Spleen (tissue), 11 donors: ENCODE measurements around the gene UCP2. TPM values are rescaled to one million over a fixed set of nuclear protein-coding genes. Genes with fewer than 3 reads are reported as not detected.

ENCODE experiments used
- DNase-seq: peaks from one replicate; pipeline ENCODE4 v3.0.0-alpha.2; 2020
- H3K27ac ChIP-seq, 8 donors: fragments of 200-600 bp; sonication (generic) in 7 of 8; 1 replicate in 4 of 8; 2 replicates in 4 of 8; pipeline versions ENCODE4 v1.5.0 to v1.8.0; 2016 to 2021; ENCODE audit warnings: inconsistent platforms in 4 of 8, mild to moderate bottlenecking in 4 of 8, moderate library complexity in 1 of 8
- H3K27me3 ChIP-seq, 7 donors: fragments of 200-600 bp; sonication (generic) in 6 of 7; replicated peaks in 1 of 7; 1 replicate in 4 of 7; 2 replicates in 3 of 7; pipeline versions ENCODE4 v1.5.0 to v1.8.0; 2016 to 2021; ENCODE audit warnings: inconsistent platforms in 3 of 7, mild to moderate bottlenecking in 1 of 7
- H3K36me3 ChIP-seq, 6 donors: fragments of 200-600 bp; sonication (generic) in 5 of 6; 1 replicate in 4 of 6; 2 replicates in 2 of 6; pipeline versions ENCODE4 v1.5.0 to v1.8.0; 2016 to 2021; ENCODE audit warnings: inconsistent platforms in 2 of 6
- H3K4me1 ChIP-seq, 6 donors: fragments of 200-600 bp; sonication (generic) in 5 of 6; 1 replicate in 3 of 6; 2 replicates in 3 of 6; pipeline versions ENCODE4 v1.5.0 to v1.8.0; 2016 to 2021; ENCODE audit warnings: inconsistent platforms in 3 of 6
- H3K4me3 ChIP-seq, 8 donors: fragments of 200-600 bp; sonication (generic) in 7 of 8; 1 replicate in 4 of 8; 2 replicates in 4 of 8; pipeline versions ENCODE4 v1.5.0 to v1.8.0; 2016 to 2021; ENCODE audit warnings: inconsistent platforms in 4 of 8, mild to moderate bottlenecking in 4 of 8, moderate library complexity in 2 of 8
- H3K9me3 ChIP-seq, 8 donors: fragments of 200-600 bp; sonication (generic) in 7 of 8; 1 replicate in 4 of 8; 2 replicates in 4 of 8; pipeline versions ENCODE4 v1.5.0 to v1.8.0; 2016 to 2021; ENCODE audit warnings: inconsistent platforms in 4 of 8
- POLR2A ChIP-seq, 3 donors: fragments of 450-650 bp; IDR thresholded peaks; one replicate each; pipeline ENCODE4 v1.5.1; 2017; ENCODE audit warnings: antibody characterized with exemption in 3 of 3, mild to moderate bottlenecking in 1 of 3
- POLR2AphosphoS5 ChIP-seq, 3 donors: sonication (generic); formaldehyde crosslinking; IDR thresholded peaks; one replicate each; pipeline ENCODE4 v1.5.1; 2017; ENCODE audit warnings: antibody characterized with exemption in 3 of 3
- WGBS, 5 donors: extraction: QIAGEN DNeasy Blood & Tissue Kit in 3 of 5; methylation state at CpG; one replicate each; pipeline versions ENCODE4 v1.1.5 to v1.1.7; 2013 to 2018; 5-methylcytosine and 5-hydroxymethylcytosine counted together
- intact Hi-C: fragments of 100-400 bp; cut with DNase I; formaldehyde crosslinking; loops from one replicate; pipeline ENCODE4 v1.15.0; 2023; ENCODE audit warnings: low total_unique reads
- polyA plus RNA-seq, 3 donors: library from polyadenylated mRNA; stranded (reverse); fragments of 200-250 nt; gene quantifications; one replicate each; pipeline ENCODE4 v1.2.1, GENCODE V29; 2013
- total RNA-seq, 7 donors: library from RNA; depleted of rRNA in 3 of 7; stranded (reverse); fragments of >200 nt in 3 of 7; fragmentation: NEBNext Ultra II Directional in 4 of 7; extraction: Animal tissue kit (Norgen Biotek cat#: 25700) in 4 of 7; gene quantifications; one replicate each; pipeline versions ENCODE4 v1.1.0 to v1.2.1, GENCODE V29; 2016 to 2021
- TF ChIP-seq, protein P1 (sequence below), 11 experiments: fragments of 200-600 bp in 7 of 11; fragments of 450-650 bp in 4 of 11; sonication (generic) in 4 of 11; IDR thresholded peaks in 8 of 11; conservative IDR thresholded peaks in 3 of 11; 1 replicate in 7 of 11; 2 replicates in 4 of 11; pipeline versions ENCODE4 v1.4.0 to v1.8.0; 2016 to 2021; ENCODE audit warnings: antibody characterized with exemption in 11 of 11, inconsistent platforms in 4 of 11, mild to moderate bottlenecking in 1 of 11
- donor health status: healthy with polysubstance abuse.
- donor health status: DM: no; HTN: no; CAD: no; lungs with moderate emphysema.
- donor health status: DM: no; HTN: no; CAD: no.
- donor health status: Bipolar disorder and iron deficiency.
- donor health status: healthy.
- donor health status: DM: no; HTN: no; CAD: no.
- donor health status: DM: yes; HTN: yes; CAD: no.

The UCP2 gene
- total and polyA plus RNA-seq, 10 donors, result 209 to 556 (median 401) TPM

DNA sequence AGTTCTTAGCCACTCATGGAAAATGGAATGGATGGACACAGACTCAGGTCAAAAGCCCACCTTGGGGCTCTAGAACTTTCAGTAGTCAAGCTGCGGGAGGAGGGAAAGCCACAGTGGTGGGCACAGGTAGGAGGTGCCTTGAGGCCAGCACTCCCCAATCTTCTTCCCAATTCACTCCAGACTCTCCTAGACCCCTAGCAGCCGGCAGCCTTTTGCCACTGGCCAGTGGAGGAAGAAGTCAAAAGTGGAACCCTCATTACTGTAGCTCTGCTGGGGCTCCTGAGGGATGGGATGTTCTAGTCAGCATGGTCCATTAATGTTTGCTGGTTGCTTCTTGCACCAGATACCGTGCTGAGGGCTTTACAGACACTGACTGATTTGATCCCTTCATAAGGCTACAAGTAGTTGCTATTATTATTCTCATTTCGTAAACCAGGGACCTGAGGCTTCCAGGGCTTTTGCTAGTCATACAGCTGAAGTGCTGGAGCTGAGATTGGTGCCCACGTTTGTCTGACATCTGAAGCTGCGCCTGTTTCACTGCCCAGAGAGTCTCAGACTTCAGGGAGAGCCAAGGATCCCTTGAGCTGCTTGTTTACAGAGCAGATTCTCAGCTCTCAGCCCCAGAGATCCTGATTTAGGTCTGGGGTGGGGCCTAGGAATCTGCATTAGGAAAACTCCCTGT lies 25.2 kb upstream of the UCP2 start:
- Histone ChIP-seq H3K36me3 (peaks cover 0 to 60% (median 12%) of the 10 kb centered on the region in 6 donors), H3K4me1 (peaks cover 12 to 78% (median 52%) of the 10 kb centered on the region in 6 donors), H3K27ac (peak overlapping the region in 2 of 8 donors; percentile 11 to 53), H3K4me3 (no peak overlapping the region), H3K27me3 (no peaks in the 10 kb centered on the region), H3K9me3 (no peaks in the 10 kb centered on the region)
- WGBS, 5 donors, result 88 to 95% (median 91%) methylated on average over 5 to 6 of the region's 6 CpGs
- intact Hi-C loops, result no loop called here
- TF ChIP-seq POLR2A (IDR thresholded peaks at IDR 0.05) (no peak), POLR2AphosphoS5 (IDR thresholded peaks at IDR 0.05) (no peak)
- TF ChIP-seq, protein P1, sequence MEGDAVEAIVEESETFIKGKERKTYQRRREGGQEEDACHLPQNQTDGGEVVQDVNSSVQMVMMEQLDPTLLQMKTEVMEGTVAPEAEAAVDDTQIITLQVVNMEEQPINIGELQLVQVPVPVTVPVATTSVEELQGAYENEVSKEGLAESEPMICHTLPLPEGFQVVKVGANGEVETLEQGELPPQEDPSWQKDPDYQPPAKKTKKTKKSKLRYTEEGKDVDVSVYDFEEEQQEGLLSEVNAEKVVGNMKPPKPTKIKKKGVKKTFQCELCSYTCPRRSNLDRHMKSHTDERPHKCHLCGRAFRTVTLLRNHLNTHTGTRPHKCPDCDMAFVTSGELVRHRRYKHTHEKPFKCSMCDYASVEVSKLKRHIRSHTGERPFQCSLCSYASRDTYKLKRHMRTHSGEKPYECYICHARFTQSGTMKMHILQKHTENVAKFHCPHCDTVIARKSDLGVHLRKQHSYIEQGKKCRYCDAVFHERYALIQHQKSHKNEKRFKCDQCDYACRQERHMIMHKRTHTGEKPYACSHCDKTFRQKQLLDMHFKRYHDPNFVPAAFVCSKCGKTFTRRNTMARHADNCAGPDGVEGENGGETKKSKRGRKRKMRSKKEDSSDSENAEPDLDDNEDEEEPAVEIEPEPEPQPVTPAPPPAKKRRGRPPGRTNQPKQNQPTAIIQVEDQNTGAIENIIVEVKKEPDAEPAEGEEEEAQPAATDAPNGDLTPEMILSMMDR (IDR thresholded peaks at IDR 0.05 in 8 of 11, conservative IDR thresholded peaks at IDR 0.05 in 3 of 11), result no peak
- DNase-seq, result peak; percentile 66

DNA sequence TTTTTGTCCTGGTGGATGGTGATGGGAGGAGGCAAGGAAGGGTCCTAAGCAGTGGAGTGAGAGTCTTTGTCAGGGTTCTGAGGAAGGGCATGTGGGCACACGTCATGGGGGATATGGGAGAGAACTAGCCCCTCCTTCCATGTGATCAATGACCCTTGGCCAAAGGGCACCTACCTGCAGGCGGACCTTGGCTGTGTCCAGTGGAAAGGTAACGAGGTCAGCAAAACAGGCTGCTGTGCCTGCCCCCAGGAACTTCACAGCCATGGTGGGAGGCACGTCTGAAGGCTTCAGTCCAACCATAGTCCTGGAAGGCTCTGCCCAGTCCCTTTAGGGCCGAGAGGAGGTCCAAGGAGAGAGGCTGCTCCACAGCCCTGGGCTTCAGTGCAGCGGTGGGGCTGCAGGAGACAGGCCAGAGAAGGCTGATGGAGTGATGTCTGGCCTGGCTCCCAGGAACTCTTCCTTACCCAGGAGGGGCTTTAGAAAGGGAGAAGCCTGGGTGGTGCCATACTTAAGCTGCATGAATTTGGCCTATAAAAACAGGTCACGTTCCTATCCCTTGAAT lies 24.2 kb upstream of the UCP2 start:
- peak; percentile 53 for DNase-seq
- Histone ChIP-seq H3K9me3 (no peaks in the 10 kb centered on the region), H3K36me3 (peaks cover 0 to 59% (median 17%) of the 10 kb centered on the region in 6 donors), H3K27me3 (no peaks in the 10 kb centered on the region), H3K4me3 (no peak overlapping the region), H3K27ac (no peak overlapping the region), H3K4me1 (peaks cover 12 to 68% (median 42%) of the 10 kb centered on the region in 6 donors)
- intact Hi-C loops, result no loop called here
- WGBS, 5 donors, result 84 to 95% (median 88%) methylated on average over 6 to 7 of the region's 7 CpGs
- TF ChIP-seq POLR2A (IDR thresholded peaks at IDR 0.05) (no peak), POLR2AphosphoS5 (IDR thresholded peaks at IDR 0.05) (no peak)
- TF ChIP-seq, protein P1 (IDR thresholded peaks at IDR 0.05 in 8 of 11, conservative IDR thresholded peaks at IDR 0.05 in 3 of 11), result no peak

DNA sequence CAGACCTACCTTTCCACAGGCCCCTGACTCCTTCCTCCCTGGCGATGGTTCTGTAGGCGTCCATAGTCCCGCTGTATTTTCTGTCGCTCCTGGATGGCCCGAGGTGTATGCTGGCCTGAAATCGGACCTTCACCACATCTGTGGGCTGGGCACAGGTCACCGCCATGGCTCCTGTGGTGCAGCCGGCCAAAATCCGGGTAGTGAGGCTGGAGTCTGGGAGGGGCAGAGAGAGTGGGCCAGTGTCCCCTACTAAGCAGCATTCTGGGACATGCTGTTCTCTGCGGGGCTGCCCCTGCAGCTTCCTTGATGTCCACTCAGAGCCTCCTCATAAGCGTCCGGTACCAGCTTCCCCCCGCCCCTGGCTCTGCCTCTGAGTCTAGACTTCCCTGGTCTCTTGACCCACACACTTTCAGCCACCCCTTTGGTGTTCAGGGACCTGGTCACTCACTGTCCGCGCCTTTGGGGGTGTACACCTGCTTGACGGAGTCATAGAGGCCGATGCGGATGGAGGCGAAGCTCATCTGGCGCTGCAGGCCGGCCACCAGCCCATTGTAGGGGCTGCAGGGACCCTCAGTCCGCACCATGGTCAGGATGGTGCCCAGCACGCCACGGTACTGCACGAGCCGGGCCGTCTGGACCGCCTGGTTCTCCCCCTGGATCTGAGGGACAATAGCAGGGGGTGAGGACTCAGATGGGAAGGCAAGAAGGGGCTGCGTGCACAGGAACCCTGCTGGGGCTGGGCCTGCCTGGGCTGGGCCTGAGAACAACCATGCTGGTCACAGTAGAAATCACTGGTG lies 23.3 kb upstream of the UCP2 start:
- no peaks in the 10 kb centered on the region for H3K27me3 ChIP-seq
- H3K36me3 ChIP-seq, result peaks cover 0 to 59% (median 17%) of the 10 kb centered on the region in 6 donors
- peak; percentile 72 for DNase-seq
- H3K4me3 ChIP-seq, result no peak overlapping the region
- intact Hi-C loops, result no loop called here
- H3K27ac ChIP-seq, result peak overlapping the region in 3 of 8 donors; percentile 38 to 53 (median 50)
- peaks cover 9 to 59% (median 34%) of the 10 kb centered on the region in 6 donors for H3K4me1 ChIP-seq
- WGBS, 5 donors, result 93 to 97% (median 97%) methylated on average over 20 to 29 of the region's 29 CpGs
- TF ChIP-seq POLR2AphosphoS5 (IDR thresholded peaks at IDR 0.05) (peak in 1 of 3 donors; percentile 29), POLR2A (IDR thresholded peaks at IDR 0.05) (no peak)
- TF ChIP-seq, protein P1 (IDR thresholded peaks at IDR 0.05 in 8 of 11, conservative IDR thresholded peaks at IDR 0.05 in 3 of 11), result no peak
- H3K9me3 ChIP-seq, result no peaks in the 10 kb centered on the region
